Measurements from ENCODE around the gene MEG3.

DNA sequence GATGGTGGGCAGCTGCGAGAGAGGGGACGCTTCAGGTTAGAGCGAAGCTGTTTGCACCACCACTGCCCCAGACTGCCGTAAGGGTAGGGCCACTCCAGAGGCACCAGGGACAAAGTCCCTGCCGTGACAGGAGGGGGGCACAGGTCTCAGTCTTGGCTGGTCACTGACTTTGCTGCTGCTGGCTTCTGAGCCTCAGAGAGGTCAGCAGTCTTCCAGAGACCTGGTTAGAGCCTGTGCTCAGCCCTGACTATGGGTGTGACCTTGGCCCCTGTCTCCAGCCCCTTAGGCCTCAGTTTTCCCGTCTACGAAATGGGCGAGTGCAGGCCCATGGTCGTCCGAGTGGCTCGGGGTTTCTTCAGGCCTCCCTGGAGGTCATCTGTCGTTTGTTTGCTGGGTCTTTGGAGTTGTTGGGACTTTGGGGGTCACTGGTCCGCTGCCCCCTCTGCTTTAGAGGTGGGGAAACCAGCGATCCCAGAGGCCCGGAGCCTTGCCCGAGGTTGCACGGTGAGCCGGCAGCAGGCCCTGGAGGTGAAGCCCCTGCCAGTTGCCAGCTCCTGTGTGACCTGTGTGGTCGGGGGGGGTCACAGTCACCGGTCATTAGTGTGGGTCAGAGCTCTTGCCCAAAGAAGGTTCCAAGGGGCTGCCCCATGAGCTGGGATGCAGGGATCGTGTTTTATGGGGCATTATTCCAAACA is 15.3 kb downstream of the MEG3 start:
- TF ChIP-seq, protein P1, sequence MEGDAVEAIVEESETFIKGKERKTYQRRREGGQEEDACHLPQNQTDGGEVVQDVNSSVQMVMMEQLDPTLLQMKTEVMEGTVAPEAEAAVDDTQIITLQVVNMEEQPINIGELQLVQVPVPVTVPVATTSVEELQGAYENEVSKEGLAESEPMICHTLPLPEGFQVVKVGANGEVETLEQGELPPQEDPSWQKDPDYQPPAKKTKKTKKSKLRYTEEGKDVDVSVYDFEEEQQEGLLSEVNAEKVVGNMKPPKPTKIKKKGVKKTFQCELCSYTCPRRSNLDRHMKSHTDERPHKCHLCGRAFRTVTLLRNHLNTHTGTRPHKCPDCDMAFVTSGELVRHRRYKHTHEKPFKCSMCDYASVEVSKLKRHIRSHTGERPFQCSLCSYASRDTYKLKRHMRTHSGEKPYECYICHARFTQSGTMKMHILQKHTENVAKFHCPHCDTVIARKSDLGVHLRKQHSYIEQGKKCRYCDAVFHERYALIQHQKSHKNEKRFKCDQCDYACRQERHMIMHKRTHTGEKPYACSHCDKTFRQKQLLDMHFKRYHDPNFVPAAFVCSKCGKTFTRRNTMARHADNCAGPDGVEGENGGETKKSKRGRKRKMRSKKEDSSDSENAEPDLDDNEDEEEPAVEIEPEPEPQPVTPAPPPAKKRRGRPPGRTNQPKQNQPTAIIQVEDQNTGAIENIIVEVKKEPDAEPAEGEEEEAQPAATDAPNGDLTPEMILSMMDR (conservative IDR thresholded peaks at IDR 0.05): no peak
- no peak for TF ChIP-seq EZH2 (IDR thresholded peaks at IDR 0.05; ENCODE audit: low read depth)

Measured in PC-9 (cell line).